ENCODE measurements around the gene KNTC1. TPM values are rescaled to one million over a fixed set of nuclear protein-coding genes. Genes with fewer than 3 reads are reported as not detected.

Gene KNTC1
- total RNA-seq, 1 experiment from 2014 or later: 55.8 TPM

- Histone ChIP-seq H3K36me3 (ENCODE audit: control insufficient read depth, insufficient read depth, low read length) (peaks cover 2% of the 10 kb centered on the region), H3K9me3 (no peaks in the 10 kb centered on the region), H3K4me3 (ENCODE audit: low read depth, low read length) (no peak overlapping the region), H3K4me1 (no peaks in the 10 kb centered on the region), H3K27me3 (replicated peaks; ENCODE audit: control insufficient read depth, insufficient read depth, low read length) (no peaks in the 10 kb centered on the region)
- peaks cover 59% of the 10 kb centered on the region for H3K36me3 Mint-ChIP-seq (ENCODE audit: insufficient read depth, unreplicated experiment)
- no peaks in the 10 kb centered on the region for H3K9me3 Mint-ChIP-seq (ENCODE audit: unreplicated experiment)
- ChIA-PET CTCF (no interaction called here), POLR2A (no interaction called here)
- H3K27me3 Mint-ChIP-seq (ENCODE audit: insufficient read depth, unreplicated experiment): no peaks in the 10 kb centered on the region
- H3K4me3 Mint-ChIP-seq (ENCODE audit: unreplicated experiment): no peak overlapping the region
- TF ChIP-seq CTCF (IDR thresholded peaks at IDR 0.05; ENCODE audit: insufficient read depth in 1 of 2, low read depth in 1 of 2, low read length in 1 of 2, severe bottlenecking in 1 of 2, unreplicated experiment in 1 of 2): no peak
- intact Hi-C loops (cut with micrococcal nuclease; ENCODE audit: unreplicated experiment): no loop called here
- BruUV-seq (replicated peaks): no TSS peak
- H3K27ac Mint-ChIP-seq (ENCODE audit: unreplicated experiment): no peak overlapping the region
- peak in 1 of 2 experiments; percentile 32 for DNase-seq
- H3K4me1 Mint-ChIP-seq (ENCODE audit: low read depth, unreplicated experiment): peaks cover 6% of the 10 kb centered on the region
Observed at GRCh38 chr12:122610911-122611310, 83.9 kb downstream of the KNTC1 start.

- no peaks in the 10 kb centered on the region for H3K4me1 ChIP-seq
- intact Hi-C loops (cut with micrococcal nuclease; ENCODE audit: unreplicated experiment): no loop called here
- H3K27me3 ChIP-seq (replicated peaks; ENCODE audit: control insufficient read depth, insufficient read depth, low read length): no peaks in the 10 kb centered on the region
- TF ChIP-seq CTCF (IDR thresholded peaks at IDR 0.05; ENCODE audit: insufficient read depth in 1 of 2, low read depth in 1 of 2, low read length in 1 of 2, severe bottlenecking in 1 of 2, unreplicated experiment in 1 of 2): no peak
- H3K36me3 ChIP-seq (ENCODE audit: control insufficient read depth, insufficient read depth, low read length): peaks cover 2% of the 10 kb centered on the region
- Mint-ChIP-seq H3K4me1 (ENCODE audit: low read depth, unreplicated experiment) (peaks cover 6% of the 10 kb centered on the region), H3K27me3 (ENCODE audit: insufficient read depth, unreplicated experiment) (no peaks in the 10 kb centered on the region), H3K9me3 (ENCODE audit: unreplicated experiment) (no peaks in the 10 kb centered on the region), H3K27ac (ENCODE audit: unreplicated experiment) (no peak overlapping the region), H3K36me3 (ENCODE audit: insufficient read depth, unreplicated experiment) (peaks cover 71% of the 10 kb centered on the region), H3K4me3 (ENCODE audit: unreplicated experiment) (no peak overlapping the region)
- BruUV-seq (replicated peaks): no TSS peak
- no peak overlapping the region for H3K4me3 ChIP-seq (ENCODE audit: low read depth, low read length)
- ChIA-PET POLR2A (no interaction called here), CTCF (no interaction called here)
- no peaks in the 10 kb centered on the region for H3K9me3 ChIP-seq
- DNase-seq: no peak
Observed at GRCh38 chr12:122614839-122615238, 87.8 kb downstream of the KNTC1 start.

- DNase-seq: no peak
- H3K9me3 Mint-ChIP-seq (ENCODE audit: unreplicated experiment): no peaks in the 10 kb centered on the region
- no TSS peak for BruUV-seq (replicated peaks)
- POLR2A ChIA-PET: no interaction called here
- Histone ChIP-seq H3K9me3 (no peaks in the 10 kb centered on the region), H3K4me1 (no peaks in the 10 kb centered on the region), H3K4me3 (ENCODE audit: low read depth, low read length) (no peak overlapping the region), H3K27me3 (replicated peaks; ENCODE audit: control insufficient read depth, insufficient read depth, low read length) (no peaks in the 10 kb centered on the region), H3K36me3 (ENCODE audit: control insufficient read depth, insufficient read depth, low read length) (no peaks in the 10 kb centered on the region; the same call in 1 of the 2 replicates)
- CTCF ChIA-PET: no interaction called here
- intact Hi-C loops (cut with micrococcal nuclease; ENCODE audit: unreplicated experiment): no loop called here
- H3K4me1 Mint-ChIP-seq (ENCODE audit: low read depth, unreplicated experiment): peaks cover 3% of the 10 kb centered on the region
- no peak for TF ChIP-seq CTCF (IDR thresholded peaks at IDR 0.05; ENCODE audit: insufficient read depth in 1 of 2, low read depth in 1 of 2, low read length in 1 of 2, severe bottlenecking in 1 of 2, unreplicated experiment in 1 of 2)
- no peaks in the 10 kb centered on the region for H3K27me3 Mint-ChIP-seq (ENCODE audit: insufficient read depth, unreplicated experiment)
- peaks cover 69% of the 10 kb centered on the region for H3K36me3 Mint-ChIP-seq (ENCODE audit: insufficient read depth, unreplicated experiment)
- H3K27ac Mint-ChIP-seq (ENCODE audit: unreplicated experiment): no peak overlapping the region
- H3K4me3 Mint-ChIP-seq (ENCODE audit: unreplicated experiment): no peak overlapping the region
Observed at GRCh38 chr12:122615780-122616179, 88.7 kb downstream of the KNTC1 start.

All from Caco-2 (cell line).